Activated CD4-positive, alpha-beta T cell treated with anti-CD3 and anti-CD28 coated beads, Interleukin-2, Interleukin-6, amounts not matched to agents 100 ng/mL and 50 ng/mL, durations not matched to agents 16 hours and 8 hours (primary cell): ENCODE measurements around the gene RPS6KA2.
A peak's percentile ranks its signal among the peaks of the same experiment; 100 is the strongest.

Experiments
- DNase-seq: peaks from one replicate; pipeline ENCODE4 v3.0.0-alpha.2; 2020

Gene RPS6KA2

DNA sequence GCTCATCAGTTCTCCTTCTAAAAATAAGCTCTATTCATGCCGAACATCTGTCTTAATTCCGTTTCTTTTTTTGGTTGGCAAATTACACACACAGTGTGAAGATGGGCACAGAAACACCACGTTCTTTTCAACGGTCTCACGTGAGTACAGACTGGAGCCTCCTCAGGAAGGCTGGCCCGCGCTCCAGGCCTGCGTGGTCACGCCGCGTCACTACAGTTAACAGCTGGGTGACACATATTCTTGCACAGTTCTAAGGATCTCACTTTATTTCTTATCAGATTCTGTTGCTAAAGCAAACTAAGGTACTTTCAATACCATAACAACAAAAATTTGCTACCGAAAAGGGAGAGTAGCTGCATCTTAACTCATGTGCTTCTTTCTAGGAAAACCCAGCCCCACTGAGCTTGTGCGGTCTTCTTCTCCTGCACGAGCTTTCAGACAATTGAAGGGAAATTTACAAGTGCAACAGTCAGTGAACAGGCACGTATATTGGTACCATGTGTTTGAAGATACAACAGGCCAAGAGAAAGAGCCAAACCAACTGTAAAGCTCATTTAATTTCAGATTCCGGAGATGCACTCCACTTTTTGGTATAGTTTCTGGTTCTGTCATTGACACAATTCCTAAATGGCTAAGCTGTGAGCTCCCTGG, 188.7 kb downstream of the RPS6KA2 start:
- DNase-seq = no peak

DNA sequence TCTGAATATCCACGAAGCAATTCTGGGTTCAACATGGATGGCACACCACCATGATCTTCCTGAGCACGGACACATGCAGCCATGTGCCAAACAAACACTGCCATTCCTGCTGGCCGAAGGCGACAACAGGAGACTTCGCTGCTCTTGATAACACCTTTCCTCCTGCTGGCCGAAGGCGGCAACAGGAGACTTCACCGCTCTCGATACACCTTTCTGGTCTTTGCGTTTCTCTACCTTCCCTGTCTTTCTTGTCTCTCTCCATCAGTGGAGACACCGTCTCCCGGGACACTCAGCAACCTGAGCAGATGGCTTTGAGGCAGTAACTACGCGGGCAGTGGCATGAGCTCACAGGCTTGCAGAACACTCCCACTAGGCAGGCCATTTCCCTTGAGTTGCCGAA, 189.4 kb downstream of the RPS6KA2 start:
- DNase-seq = no peak

DNA sequence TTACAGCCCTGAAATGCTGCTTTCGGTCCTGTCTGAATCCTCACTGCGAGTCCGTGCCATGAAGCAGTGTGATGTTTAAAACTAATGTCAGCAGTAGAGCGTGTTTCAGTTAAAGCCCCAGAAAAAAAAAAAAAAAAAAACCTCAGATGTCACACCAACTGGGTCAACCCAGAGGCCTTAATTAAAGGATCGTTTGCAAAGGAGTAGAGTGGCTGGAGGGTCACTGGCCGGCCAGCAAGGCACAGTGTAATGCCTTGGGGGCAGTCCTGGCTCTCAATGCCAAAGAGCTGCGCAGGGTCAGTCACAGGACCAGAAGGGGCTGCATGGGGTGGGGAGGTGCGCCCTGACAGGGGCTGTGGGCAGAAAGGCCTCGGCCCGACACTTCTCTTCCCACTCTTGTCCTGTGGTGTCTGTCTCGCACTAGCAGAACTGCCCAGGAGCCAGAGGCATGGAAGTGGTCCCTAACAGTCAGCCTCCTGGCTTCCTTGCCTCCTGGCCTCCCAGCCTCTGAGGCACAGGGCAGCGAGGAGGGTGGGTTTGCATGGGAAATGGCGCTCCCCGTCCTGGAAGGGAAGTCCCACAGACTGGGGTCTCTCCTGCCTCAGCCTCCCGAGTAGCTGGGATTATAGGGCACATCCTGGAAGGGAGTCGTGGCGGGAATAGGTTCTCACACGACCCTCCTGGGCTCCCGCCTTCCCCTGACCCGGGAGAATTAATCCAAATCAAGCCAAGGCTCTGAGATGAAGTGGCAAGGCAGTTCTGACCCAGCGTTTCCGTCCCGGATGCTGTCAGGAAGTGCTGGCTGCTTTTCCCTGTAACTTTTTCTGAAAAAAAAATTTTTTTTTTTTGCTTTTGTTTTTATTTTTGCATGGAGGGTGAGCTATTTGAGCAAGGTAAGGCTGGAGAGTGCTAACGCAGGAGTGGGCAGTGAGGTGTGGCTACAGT, 190.6 kb downstream of the RPS6KA2 start:
- DNase-seq = no peak

DNA sequence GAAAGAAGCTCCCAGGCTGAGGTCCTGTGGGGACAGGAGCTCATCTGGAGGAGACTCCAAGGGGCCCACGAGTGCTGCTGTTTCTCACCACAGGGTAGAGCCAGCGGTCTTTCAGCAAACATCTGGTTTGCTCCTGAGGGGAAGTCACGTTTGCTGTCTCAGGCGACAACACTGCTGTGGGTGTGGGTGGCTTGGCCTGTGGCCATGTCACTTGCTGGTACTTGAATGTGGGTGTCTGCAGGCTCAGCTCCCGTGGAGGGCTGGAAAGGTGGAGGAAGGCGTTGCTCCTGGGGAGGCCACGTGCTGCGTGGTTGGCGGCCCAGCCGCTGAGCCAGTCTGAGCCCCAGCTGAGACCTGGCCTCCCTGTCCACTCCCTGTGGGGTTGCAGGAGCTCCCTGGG, 191.5 kb downstream of the RPS6KA2 start:
- no peak for DNase-seq

DNA sequence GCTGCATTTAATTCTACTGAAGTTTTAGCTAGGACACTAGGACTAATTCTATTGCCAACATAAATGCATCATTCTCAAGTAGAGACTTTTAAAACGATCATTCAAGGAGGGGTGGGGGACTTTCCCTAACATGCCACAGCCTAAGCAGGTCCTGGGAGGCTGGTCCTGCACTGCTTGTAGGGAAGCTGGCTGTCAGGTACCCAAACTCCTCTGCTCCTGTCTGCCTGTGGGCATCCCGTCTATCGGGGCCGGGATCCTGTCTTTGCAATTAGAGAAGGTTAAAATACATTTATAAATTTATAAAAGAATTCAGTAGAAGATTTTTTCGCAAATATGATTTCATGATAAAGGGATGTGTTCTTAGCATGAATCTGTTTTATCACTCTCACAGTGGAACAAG, 192.7 kb downstream of the RPS6KA2 start:
- no peak for DNase-seq

DNA sequence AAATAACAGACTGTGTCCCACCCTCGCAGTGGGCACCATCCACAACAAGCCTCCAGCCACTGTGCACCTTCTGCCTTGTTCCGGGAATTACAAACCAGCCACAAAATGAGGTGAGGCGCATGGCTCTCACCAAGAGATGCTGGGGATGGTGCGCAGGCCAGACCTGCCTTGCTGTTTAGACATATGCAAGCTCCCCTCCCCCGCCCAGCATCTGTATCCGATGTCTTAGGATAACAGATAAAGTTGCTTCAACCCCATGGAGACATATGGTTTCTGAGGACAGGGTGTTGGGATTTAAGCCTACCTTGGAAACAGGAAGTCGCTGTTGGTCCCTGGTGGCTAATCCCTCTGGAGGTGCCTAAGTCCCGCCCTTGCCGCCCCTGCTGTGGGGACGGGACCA, 194.0 kb downstream of the RPS6KA2 start:
- DNase-seq = no peak

DNA sequence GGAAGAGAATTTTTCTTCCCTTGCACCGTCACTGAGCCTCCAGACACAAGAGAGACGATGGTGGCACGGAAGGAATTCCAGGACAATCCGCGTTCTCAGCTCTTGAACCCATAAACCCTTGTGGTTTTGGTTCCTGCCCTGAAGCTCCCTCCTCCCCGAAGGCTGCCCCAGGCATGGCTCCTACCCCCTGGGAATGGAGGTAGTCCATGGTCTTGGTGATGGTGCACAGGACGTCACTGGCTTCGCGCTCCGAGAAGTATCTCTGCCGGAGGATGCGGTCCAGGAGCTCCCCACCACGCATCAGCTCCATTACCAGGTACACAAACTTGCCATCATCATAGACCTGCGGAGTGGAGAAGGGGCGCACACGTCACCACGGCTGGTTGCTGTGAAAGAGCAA, 196.8 kb downstream of the RPS6KA2 start:
- no peak for DNase-seq

DNA sequence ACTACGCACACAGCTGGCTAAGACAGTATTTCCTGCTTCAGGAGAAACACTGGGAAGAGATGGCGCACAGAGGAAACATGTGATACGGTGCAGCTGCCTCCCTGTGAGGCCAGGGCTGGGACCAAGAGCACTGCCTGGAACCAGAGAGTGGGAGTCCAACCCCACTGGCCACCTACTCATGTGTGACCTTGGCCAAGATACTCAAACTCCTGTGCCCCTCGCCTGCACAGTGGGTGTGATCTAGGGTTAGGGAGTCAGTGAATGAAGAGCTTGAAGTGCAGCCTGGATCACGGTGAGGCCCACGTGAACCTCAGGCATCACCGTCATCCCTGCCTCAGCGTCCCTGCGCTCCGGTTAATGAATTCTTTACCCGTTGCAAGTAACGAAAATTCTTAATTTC, 202.6 kb downstream of the RPS6KA2 start:
- no peak for DNase-seq

DNA sequence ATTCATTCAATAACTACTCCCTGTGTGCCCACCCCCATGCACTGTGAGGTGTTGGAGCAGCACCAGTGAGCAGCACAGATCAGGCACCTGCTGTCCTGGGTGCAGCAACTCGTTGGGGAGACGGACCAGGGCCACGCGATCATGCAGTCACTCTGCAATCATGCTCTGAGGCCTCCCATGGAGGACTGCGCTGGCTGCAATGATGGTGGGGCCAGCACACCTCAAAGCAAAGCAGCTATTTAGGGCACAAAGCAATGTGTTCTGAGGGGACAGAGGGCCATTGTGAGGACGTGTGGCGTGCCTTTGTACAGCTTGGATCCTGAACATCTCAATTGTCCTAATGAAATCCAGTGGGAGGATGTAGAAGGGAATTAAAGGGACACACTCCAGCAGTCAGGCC, 203.3 kb downstream of the RPS6KA2 start:
- no peak for DNase-seq

DNA sequence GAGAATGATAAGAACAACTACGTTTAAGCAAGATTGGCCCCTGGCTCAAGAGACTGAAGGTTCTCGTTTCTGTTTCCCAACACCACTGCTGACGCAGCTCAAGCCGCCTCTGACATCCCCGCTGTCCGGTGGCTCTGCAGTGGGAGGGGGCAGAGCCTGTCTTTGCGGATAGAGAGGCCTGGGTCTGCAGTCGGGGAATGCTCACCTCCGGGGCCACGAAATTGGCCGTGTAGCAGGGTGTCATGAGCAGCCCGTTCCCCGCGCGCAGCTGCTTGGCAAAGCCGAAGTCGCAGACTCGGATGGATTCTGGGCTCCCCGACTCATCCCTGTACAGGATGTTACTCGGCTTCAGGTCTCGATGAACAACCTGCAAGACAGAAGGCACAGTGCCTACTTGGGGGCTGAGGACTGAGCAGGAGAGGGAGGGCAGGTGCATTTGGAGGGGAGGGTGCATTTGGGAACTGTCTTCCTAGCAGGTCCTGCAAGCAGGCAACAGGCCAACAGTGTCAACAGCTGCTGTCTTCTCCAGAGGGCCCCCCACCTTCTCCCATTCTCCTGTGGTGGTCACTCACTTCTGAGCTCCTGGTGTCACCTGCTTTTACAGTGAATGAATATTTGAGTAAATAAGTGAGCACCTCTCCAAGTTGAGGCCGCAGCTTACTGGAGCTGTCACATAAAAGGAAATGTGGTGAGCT, 203.9 kb downstream of the RPS6KA2 start:
- DNase-seq = no peak

DNA sequence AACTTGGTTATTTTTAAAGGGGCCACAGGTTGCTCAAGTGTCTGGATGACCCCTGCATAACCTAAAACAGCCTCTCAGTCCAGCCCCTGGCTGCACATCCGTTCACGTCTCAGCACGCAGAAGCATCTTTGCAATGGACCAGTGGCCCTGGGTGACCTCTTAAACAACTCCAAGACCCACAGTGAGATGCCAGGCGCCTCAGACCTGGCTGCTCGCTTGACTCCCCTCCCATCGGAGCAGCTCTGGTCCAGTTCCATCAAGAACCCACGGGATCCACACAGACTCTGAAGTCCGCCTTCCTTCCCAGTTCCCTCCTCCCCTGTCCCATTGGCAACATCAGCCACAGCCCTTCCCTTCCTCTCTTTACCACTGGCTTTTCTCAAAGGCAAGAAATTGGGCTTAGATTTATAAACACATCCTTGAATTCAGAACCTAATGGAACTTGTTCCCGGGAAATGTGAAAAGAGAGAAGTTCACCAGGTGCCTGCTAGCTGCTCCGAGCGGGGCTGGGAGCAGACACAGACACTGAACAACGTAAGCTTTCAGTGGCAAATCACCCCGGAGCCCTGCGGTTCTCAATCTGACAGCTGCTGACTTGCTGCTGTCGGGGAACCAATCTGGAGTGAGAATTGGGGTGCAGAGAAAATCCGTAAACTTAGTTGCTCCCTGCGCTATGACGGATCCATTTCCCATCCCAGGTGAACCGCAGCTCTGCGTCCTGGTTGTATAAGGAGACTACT, 204.7 kb downstream of the RPS6KA2 start:
- DNase-seq = no peak

DNA sequence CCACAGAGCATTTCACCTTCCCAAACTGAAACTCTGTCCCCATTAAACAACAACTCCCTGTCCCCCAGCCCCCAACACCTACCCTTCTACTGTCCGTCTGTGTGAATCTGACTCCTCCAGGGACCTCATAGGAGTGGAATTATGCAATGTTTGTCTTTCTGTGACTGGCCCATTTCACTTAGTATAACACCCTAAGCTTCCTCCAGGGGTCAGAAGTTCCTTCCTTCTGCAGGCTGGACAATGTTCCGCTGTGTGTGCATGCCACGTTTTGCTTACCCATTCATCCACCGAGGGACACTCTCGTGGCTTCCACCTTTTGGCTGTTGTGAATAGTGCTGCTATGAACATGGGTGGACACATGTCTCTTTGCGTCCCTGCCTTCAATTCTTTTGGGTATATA, 206.7 kb downstream of the RPS6KA2 start:
- no peak for DNase-seq

DNA sequence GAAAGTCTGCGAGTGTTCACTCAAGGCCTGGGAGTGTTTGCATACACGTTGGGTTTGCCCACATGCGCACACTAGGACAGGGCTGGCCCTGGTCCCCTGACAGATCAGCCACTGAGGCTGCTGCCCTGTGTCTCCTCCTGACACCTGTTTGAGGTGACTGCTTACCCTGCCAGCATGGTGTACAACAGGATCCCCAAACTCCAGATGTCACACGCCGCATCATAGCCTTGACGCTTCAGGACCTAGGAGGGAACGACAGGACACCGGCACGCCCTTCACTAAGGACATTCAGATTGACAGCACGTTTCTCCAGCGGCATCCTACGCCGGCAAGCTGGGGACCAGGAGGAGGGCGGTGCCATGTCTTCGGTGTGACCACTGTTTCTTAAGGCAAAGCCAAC, 207.3 kb downstream of the RPS6KA2 start:
- DNase-seq = no peak

DNA sequence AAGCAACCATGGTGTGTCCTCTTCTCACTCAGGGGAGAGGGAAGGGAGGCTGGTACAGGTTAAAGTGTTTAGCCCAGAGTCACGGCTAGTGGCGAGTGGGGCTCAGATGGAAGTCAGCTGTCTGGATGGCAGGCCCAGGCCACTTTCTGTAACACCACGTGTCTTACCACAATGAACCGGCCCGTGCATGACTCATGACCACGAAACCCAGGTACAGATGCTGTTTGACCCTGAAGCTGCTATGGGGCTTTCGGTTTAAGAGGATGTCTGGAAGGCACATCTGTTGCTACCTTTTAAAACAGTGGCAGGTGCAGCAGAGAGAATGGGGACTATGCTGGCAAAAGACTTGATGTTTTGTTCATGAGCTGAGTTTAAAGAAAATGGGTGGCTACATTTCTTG, 207.8 kb downstream of the RPS6KA2 start:
- peak; percentile 80 for DNase-seq

DNA sequence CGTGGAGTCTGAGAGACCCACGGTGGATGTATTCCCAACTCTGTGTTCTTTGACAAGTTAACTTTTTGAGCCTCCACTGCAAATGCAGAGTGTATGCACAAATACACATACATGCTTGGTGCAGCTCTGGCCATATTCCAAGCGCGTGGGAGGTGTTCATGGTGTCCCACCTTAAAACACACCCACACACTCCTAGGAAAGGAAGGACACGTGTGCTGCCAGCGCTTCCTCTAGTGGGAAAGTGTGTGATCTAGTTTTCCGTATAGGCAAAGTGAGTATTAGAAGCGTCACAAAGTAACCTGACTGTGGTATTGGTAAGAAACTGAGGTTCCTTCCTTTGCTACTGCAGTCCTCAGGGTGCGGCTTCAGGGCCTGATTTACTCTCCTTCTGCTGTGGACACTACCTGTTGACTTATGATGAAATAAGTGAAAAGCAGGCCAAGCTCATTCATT, 208.3 kb downstream of the RPS6KA2 start:
- DNase-seq = peak; percentile 17

DNA sequence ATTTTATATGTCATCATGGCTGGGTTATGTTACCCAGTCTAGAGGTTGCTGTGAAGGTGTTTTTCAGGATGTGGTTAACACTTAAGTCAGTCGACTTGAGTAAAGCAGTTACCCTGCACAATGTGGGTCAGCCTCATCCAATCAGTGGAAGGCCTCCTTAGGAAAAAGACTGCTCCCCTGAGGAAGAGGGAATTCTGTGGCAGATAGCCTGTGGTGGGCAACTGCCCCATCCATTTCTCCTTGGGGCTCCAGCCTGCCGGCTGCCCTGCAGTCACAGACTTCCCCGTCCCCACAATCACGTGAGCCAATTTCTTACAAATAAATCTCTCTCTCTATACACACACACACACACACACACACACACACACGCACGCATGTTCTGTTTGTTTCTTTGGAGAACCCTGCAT, 209.8 kb downstream of the RPS6KA2 start:
- peak; percentile 79 for DNase-seq

DNA sequence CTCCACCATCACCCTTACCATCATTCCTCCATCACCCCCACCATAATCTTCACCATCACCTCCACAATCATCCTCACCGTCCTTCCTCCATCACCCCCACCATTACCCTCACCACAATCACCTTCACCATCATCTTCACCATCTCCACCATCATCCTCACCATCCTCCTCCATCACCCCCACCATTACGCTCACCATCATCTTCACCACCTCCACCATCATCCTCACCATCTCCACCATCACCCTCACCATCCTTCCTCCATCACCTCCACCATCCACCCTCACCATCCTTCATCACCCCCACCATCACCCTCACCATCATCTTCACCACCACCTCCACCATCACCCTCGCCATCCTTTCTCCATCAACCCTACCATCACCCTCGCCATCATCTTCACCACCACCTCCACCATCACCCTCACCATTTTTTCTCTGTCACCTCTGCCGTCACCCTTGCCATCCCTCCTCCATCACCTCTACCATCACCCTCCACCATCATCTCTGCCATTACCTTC, 211.2 kb downstream of the RPS6KA2 start:
- no peak for DNase-seq

DNA sequence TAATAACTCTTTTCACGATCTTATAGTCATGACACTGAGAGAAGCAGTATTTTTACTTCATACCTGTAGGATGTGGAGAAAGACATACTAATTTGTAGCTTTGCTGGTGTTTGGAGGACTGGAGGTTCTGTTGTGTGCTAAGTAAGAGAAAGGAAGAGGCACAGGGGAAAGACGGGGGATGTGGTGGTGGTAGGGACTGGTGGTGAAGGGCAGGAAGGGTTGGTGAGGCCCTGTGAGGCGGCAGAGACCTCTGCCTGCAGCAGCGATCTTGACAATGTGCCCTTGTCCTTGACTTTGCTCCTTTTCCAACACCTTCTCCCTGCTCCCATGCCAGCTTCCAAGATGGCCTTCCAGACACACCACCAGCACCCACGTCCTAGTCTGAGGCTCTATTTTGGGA, 211.7 kb downstream of the RPS6KA2 start:
- peak; percentile 58 for DNase-seq

DNA sequence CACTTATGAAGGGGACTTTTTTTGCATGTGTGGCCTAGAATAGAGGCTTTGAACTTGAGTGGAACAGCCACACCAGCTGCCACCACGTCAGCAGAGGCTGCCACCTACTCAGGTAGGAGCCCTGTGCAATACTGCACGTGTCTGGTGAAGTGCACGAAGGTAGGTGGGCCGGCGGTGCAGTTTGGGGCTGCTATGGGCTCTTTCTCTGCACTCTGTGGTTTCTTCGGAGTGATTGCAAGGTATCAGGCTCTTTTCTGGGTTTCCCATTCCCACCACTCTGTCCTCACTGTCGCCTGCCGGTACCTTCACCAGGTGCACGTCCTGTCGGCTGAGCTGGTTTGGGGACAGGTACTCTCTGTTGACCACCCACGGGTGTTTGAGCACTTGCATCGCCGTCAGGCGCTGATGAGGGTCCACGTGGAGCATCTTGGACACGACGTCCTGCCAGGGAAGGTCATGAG, 213.5 kb downstream of the RPS6KA2 start:
- DNase-seq = no peak

DNA sequence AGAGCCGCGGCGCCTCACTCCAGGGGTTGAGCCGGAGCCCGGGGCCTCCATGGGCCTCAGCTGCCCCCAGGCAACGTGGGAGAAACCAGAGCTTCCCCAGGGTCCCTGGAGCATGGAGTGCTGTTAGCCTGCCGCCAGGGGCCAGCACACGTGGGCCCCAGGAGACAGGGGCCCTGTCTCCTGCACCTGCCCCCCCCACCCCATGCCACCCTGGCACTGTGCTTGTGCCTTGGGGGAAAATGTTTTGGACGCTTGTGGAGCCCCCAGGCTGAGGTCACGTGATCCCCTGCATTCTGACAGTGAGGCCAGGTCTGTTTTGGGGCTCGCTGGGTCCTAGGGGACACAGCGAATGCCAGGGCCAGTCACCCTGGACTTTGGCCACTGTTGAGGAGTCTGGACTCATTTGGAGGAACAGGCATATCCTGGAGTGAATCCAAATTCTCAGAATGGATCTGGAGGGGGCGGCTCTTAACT, 214.1 kb downstream of the RPS6KA2 start:
- no peak for DNase-seq

DNA sequence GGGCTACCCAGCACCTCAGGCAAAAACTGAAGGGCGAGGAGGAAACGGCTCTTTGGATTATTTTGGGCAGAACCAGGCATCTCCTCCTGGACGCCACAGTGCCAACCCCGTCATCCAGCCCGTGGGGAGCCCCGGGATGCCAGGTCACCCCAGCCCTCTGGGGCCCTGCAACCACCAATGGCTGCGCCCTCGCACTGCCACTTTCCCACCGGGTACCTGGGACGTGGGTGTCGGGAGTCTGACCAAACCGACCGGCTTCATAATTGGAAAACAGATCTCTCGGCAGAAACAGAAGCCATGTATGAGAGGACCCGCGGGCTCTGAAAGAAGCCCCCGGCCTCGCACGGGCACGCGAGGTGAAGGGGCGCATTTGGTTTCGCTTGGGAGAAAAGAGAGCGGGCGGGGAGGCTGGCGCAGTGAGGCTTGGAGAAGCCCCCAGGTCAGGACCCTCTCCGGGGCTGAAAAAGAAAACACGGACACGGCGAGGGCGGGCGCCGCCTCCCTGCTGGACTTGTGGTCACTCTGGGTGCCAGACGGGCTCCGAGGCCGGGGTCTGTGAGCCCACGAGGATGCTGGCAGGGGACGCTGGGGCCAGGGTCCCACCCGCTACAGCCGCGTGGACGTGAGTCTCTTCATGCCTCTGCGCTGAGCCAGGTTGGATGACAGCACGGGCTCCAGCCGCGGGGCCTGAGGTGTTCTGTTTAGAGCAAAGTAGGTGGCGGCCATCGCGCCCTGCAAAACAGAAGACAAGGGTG, 214.7 kb downstream of the RPS6KA2 start:
- DNase-seq = no peak

DNA sequence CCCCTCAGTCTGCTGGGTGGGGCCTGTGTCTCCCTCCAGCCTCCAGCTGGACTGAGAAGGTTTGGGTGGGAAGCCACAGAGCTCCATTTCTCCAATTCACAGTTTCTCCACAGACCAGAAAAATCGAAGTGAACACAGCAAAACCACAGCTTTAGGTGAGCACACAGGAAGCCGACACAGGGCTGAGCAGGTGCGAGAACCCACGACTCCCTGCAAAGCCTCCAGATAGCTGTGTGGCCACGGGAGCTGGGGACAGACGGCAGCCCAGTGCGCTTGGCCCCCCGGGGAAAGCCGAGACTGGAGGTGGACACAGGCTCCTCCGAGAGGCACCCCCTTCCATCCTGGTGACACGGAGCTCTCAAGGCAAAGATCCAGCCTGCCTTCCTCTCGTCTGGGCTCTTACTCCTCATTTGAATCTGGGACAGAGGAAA, 215.3 kb downstream of the RPS6KA2 start:
- peak; percentile 18 for DNase-seq
